Measurements from ENCODE around the gene IMP4. TPM values are rescaled to one million over a fixed set of nuclear protein-coding genes. Genes with fewer than 3 reads are reported as not detected.

Gene IMP4
- total and polyA plus RNA-seq, 4 donors: 40.4 to 113 (median 86.2) TPM

- no peak overlapping the region for H3K27ac ChIP-seq (ENCODE audit: low read depth in 1 of 2, low read length in 1 of 2)
- no peak overlapping the region for H3K4me3 ChIP-seq
- no peak for TF ChIP-seq CTCF (IDR thresholded peaks at IDR 0.05; ENCODE audit: control extremely low read depth, extremely low read depth)
- H3K9ac ChIP-seq (ENCODE audit: insufficient read depth in 1 of 2, low read length in 2 of 2): no peak overlapping the region
- DNase-seq: no peak
- no peak for ATAC-seq (ENCODE audit: insufficient read depth, low FRiP score)
- H3K9me3 ChIP-seq (ENCODE audit: control insufficient read depth in 4 of 4, insufficient read depth in 3 of 4, low read length in 3 of 4): no peaks in the 10 kb centered on the region
- H3K27me3 ChIP-seq (ENCODE audit: control insufficient read depth in 3 of 3, insufficient read depth in 3 of 3, low read length in 2 of 3): no peaks in the 10 kb centered on the region
- 91 to 96% methylated on average over 4 of the region's 4 CpGs for WGBS, 2 donors
- peaks cover 0 to 13% (median 3%) of the 10 kb centered on the region in 5 donors for H3K4me1 ChIP-seq (ENCODE audit: control insufficient read depth in 5 of 5, insufficient read depth in 5 of 5, low read length in 5 of 5)
- H3K36me3 ChIP-seq (ENCODE audit: control insufficient read depth in 4 of 4, insufficient read depth in 4 of 4, low read length in 4 of 4): peaks cover 22 to 43% (median 37%) of the 10 kb centered on the region in 4 donors
Measured at GRCh38 chr2:130344578-130344977, 1.9 kb downstream of the IMP4 start.

GRCh38 chr2:130345091-130345490 lies 2.4 kb downstream of the IMP4 start:
- 96 to 98% methylated on average over 13 of the region's 13 CpGs for WGBS, 2 donors
- H3K9ac ChIP-seq (ENCODE audit: insufficient read depth in 1 of 2, low read length in 2 of 2): no peak overlapping the region
- DNase-seq (no peak), ATAC-seq (ENCODE audit: insufficient read depth, low FRiP score) (no peak)
- no peak overlapping the region for H3K27ac ChIP-seq (ENCODE audit: low read depth in 1 of 2, low read length in 1 of 2)
- no peak for TF ChIP-seq CTCF (IDR thresholded peaks at IDR 0.05; ENCODE audit: control extremely low read depth, extremely low read depth)
- H3K36me3 ChIP-seq (ENCODE audit: control insufficient read depth in 4 of 4, insufficient read depth in 4 of 4, low read length in 4 of 4): peaks cover 22 to 38% (median 35%) of the 10 kb centered on the region in 4 donors
- H3K27me3 ChIP-seq (ENCODE audit: control insufficient read depth in 3 of 3, insufficient read depth in 3 of 3, low read length in 2 of 3): no peaks in the 10 kb centered on the region
- H3K4me3 ChIP-seq: no peak overlapping the region
- H3K9me3 ChIP-seq (ENCODE audit: control insufficient read depth in 4 of 4, insufficient read depth in 3 of 4, low read length in 3 of 4): no peaks in the 10 kb centered on the region
- peaks cover 0 to 13% (median 3%) of the 10 kb centered on the region in 5 donors for H3K4me1 ChIP-seq (ENCODE audit: control insufficient read depth in 5 of 5, insufficient read depth in 5 of 5, low read length in 5 of 5)

- Histone ChIP-seq H3K36me3 (ENCODE audit: control insufficient read depth in 4 of 4, insufficient read depth in 4 of 4, low read length in 4 of 4) (peaks cover 22 to 37% (median 32%) of the 10 kb centered on the region in 4 donors), H3K9me3 (ENCODE audit: control insufficient read depth in 4 of 4, insufficient read depth in 3 of 4, low read length in 3 of 4) (no peaks in the 10 kb centered on the region), H3K27me3 (ENCODE audit: control insufficient read depth in 3 of 3, insufficient read depth in 3 of 3, low read length in 2 of 3) (no peaks in the 10 kb centered on the region), H3K4me1 (ENCODE audit: control insufficient read depth in 5 of 5, insufficient read depth in 5 of 5, low read length in 5 of 5) (peaks cover 0 to 13% (median 3%) of the 10 kb centered on the region in 5 donors), H3K4me3 (no peak overlapping the region), H3K9ac (ENCODE audit: insufficient read depth in 1 of 2, low read length in 2 of 2) (no peak overlapping the region), H3K27ac (ENCODE audit: low read depth in 1 of 2, low read length in 1 of 2) (no peak overlapping the region)
- no peak for TF ChIP-seq CTCF (IDR thresholded peaks at IDR 0.05; ENCODE audit: control extremely low read depth, extremely low read depth)
- no peak for ATAC-seq (ENCODE audit: insufficient read depth, low FRiP score)
- DNase-seq: no peak
- WGBS, 2 donors: 98% methylated on average over 20 to 21 of the region's 21 CpGs
Measured at GRCh38 chr2:130345611-130346010, 2.9 kb downstream of the IMP4 start.
